GM12878 (cell line): ENCODE data around the gene ADCYAP1R1. TPM values are rescaled to one million over a fixed set of nuclear protein-coding genes. Genes with fewer than 3 reads are reported as not detected.

ENCODE experiments used
- ATAC-seq: fragments of 200-7000 bp; cut with Tn5 transposase; 3 replicates; pipeline ENCODE4 v1.9.1; 2020; ENCODE audit warnings: mild to moderate bottlenecking, moderate library complexity
- BruUV-seq: library from RNA; stranded (reverse); fragments of 400-500 nt; replicated peaks from 2 replicates; lab custom pipeline; 2021; lab: Mats Ljungman, UMichigan
- CTCF ChIA-PET: fragments of 300-600 bp; sonication (Branson Sonifier 250); formaldehyde crosslinking; extraction: SDS; loops from one replicate; lab custom pipeline; 2021; ENCODE audit warnings: inconsistent platforms; lab: Yijun Ruan, JAX
- POLR2A ChIA-PET: fragments of 350-600 bp; formaldehyde crosslinking; extraction: SDS; loops from one replicate; lab custom pipeline; 2021; ENCODE audit warnings: inconsistent platforms; lab: Charles Lee
- RAD21 ChIA-PET: fragments of 300-600 bp; sonication (Branson Sonifier 250); formaldehyde crosslinking; loops from one replicate; lab custom pipeline; 2023; ENCODE audit warnings: antibody characterized with exemption; ENCODE audit not compliant: unreplicated experiment; lab: Charles Lee
- SMC1A ChIA-PET: fragments of 300-600 bp; sonication (Branson Sonifier 250); formaldehyde crosslinking; loops from one replicate; lab custom pipeline; 2023; ENCODE audit not compliant: unreplicated experiment, uncharacterized antibody; lab: Charles Lee
- DNase-seq: peaks from one replicate; pipeline ENCODE4 v3.0.0-alpha.2; 2011; ENCODE audit warnings: low read depth, low spot score
- FAIRE-seq: peaks from 3 replicates; lab custom pipeline; 2011; peaks lifted over from hg19 to GRCh38; lab: Jason Lieb, UNC
- H2AFZ ChIP-seq: 2 replicates; pipeline ENCODE4 v1.6.0; 2011; ENCODE audit warnings: low read depth, low read length, control low read depth; ENCODE audit not compliant: control insufficient read depth
- H3K27ac ChIP-seq: 2 replicates; pipeline ENCODE4 v1.5.1; 2011; ENCODE audit warnings: control low read depth; ENCODE audit not compliant: control insufficient read depth, insufficient read depth
- H3K27me3 ChIP-seq, 2 experiments: replicated peaks in 1 of 2; 2 replicates each; pipeline versions ENCODE4 v1.6.0 to v1.6.1; 2011; ENCODE audit warnings: low read length in 1 of 2; ENCODE audit not compliant: control insufficient read depth in 2 of 2, insufficient read depth in 2 of 2
- H3K36me3 ChIP-seq, 2 experiments: 2 replicates each; pipeline ENCODE4 v1.5.1; 2011; ENCODE audit warnings: low read length in 1 of 2; ENCODE audit not compliant: control insufficient read depth in 2 of 2, insufficient read depth in 2 of 2
- H3K4me1 ChIP-seq: 2 replicates; pipeline ENCODE4 v1.6.1; 2011; ENCODE audit warnings: mild to moderate bottlenecking, low read length, moderate library complexity, mixed read lengths; ENCODE audit not compliant: control insufficient read depth, insufficient read depth
- H3K4me2 ChIP-seq: 2 replicates; pipeline ENCODE4 v1.6.0; 2011; ENCODE audit warnings: control low read depth; ENCODE audit not compliant: control insufficient read depth, insufficient read depth
- H3K4me3 ChIP-seq: fragments of 200-600 bp; sonication (generic); 2 replicates; pipeline ENCODE4 v1.5.1; 2016
- H3K79me2 ChIP-seq: 2 replicates; pipeline ENCODE4 v1.6.0; 2011; ENCODE audit warnings: low read length; ENCODE audit not compliant: control insufficient read depth, insufficient read depth
- H3K9ac ChIP-seq: 2 replicates; pipeline ENCODE4 v1.8.0; 2011; ENCODE audit warnings: low read length, control low read depth, mixed read lengths; ENCODE audit not compliant: control insufficient read depth, insufficient read depth
- H3K9me3 ChIP-seq: replicated peaks from 3 replicates; pipeline ENCODE4 v1.5.1; 2011; ENCODE audit warnings: mild to moderate bottlenecking, low read length; ENCODE audit not compliant: control insufficient read depth, insufficient read depth
- H4K20me1 ChIP-seq: 2 replicates; pipeline ENCODE4 v1.6.0; 2011; ENCODE audit not compliant: control insufficient read depth, insufficient read depth
- CREM ChIP-seq: IDR thresholded peaks from 2 replicates; pipeline ENCODE4 v1.6.1; 2014; ENCODE audit warnings: antibody characterized with exemption, low read depth
- EED ChIP-seq: sonication (generic); IDR thresholded peaks from 2 replicates; pipeline ENCODE4 v1.6.1; 2016; ENCODE audit warnings: antibody characterized with exemption, low read depth
- IRF5 ChIP-seq: fragments of 450-650 bp; IDR thresholded peaks from 2 replicates; pipeline ENCODE4 v1.6.1; 2017; ENCODE audit warnings: borderline replicate concordance
- MXI1 ChIP-seq: fragments of 150-350 bp; IDR thresholded peaks from 2 replicates; pipeline ENCODE4 v1.6.1; 2011; ENCODE audit warnings: low read depth, mild to moderate bottlenecking, inconsistent platforms, low read length, improper control_type of control experiment
- NFYA ChIP-seq: IDR thresholded peaks from 2 replicates; pipeline ENCODE4 v1.6.1; 2011; ENCODE audit warnings: low read depth, mild to moderate bottlenecking, low read length, improper control_type of control experiment, borderline replicate concordance
- REST ChIP-seq: IDR thresholded peaks from 2 replicates; pipeline ENCODE4 v1.6.1; 2012; ENCODE audit warnings: mild to moderate bottlenecking, low read depth, low read length
- SUZ12 ChIP-seq: fragments of 200-600 bp; sonication (generic); IDR thresholded peaks from one replicate; pipeline ENCODE4 v1.6.1; 2018; ENCODE audit warnings: antibody characterized with exemption, mild to moderate bottlenecking; ENCODE audit not compliant: unreplicated experiment
- WGBS: methylation state at CpG from one replicate; pipeline ENCODE4 v1.1.6; 2016; ENCODE audit warnings: low lambda C conversion rate; ENCODE audit not compliant: insufficient replicate concordance, insufficient coverage; ENCODE audit errors: missing lambda C conversion rate; 5-methylcytosine and 5-hydroxymethylcytosine counted together
- in situ Hi-C: fragments of 300-500 bp; cut with MboI; formaldehyde crosslinking; loops from 9 replicates; pipeline ENCODE4 v1.14.3; 2018; ENCODE audit warnings: mixed read lengths
- intact Hi-C: fragments of 100-400 bp; cut with micrococcal nuclease; formaldehyde crosslinking; loops from one replicate; pipeline ENCODE4 v1.14.2; 2022; ENCODE audit not compliant: unreplicated experiment
- polyA plus RNA-seq, 11 experiments: library from polyadenylated mRNA; depleted of rRNA in 4 of 11; unstranded in 6 of 11; stranded (reverse) in 5 of 11; fragments of >200 nt; fragmentation: Nextera tagmentation in 4 of 11; fragmentation: Illumina TruSeq in 1 of 11; extraction: Ambion mirVana in 4 of 11; extraction: Trizol in 1 of 11; gene quantifications; 1 replicate in 1 of 11; 2 replicates in 10 of 11; pipeline versions ENCODE4 v1.2.1 to v1.2.3, GENCODE V29; 2011 to 2016; ENCODE audit warnings: inconsistent platforms in 2 of 11, missing spikeins in 2 of 11, low read depth in 1 of 11
- total RNA-seq, 4 experiments: library from RNA; depleted of rRNA in 3 of 4; stranded (reverse); fragments of >200 nt in 3 of 4; fragmentation: Illumina TruSeq in 1 of 4; extraction: Trizol in 1 of 4; gene quantifications; 2 replicates each; pipeline versions ENCODE4 v1.2.1 to v1.2.3, GENCODE V29; 2013 to 2021

The ADCYAP1R1 gene
- total and polyA plus RNA-seq, 10 of the 15 experiments (the other 5 are each of a cell fraction or from before 2014, with no cell fraction given): not detected

GRCh38 chr7:31113660-31114059 lies 61.6 kb downstream of the ADCYAP1R1 start:
- Histone ChIP-seq H3K9me3 (no peaks in the 10 kb centered on the region), H3K27ac (no peak overlapping the region), H2AFZ (no peak overlapping the region), H3K36me3 (no peaks in the 10 kb centered on the region), H3K9ac (no peak overlapping the region), H3K4me3 (no peak overlapping the region), H3K4me2 (no peak overlapping the region), H3K27me3 (no peaks in the 10 kb centered on the region; a peak in 1 of 4 replicates), H4K20me1 (no peaks in the 10 kb centered on the region), H3K4me1 (no peaks in the 10 kb centered on the region), H3K79me2 (no peaks in the 10 kb centered on the region)
- BruUV-seq: no TSS peak
- ChIA-PET CTCF (interaction anchor here (6.2 kb wide), 1 partner anchor 9 kb away, joined by 30 read pairs; no protein-coding TSS in a partner anchor), POLR2A (no interaction called here), SMC1A (interaction anchor here (1.4 kb wide), 1 partner anchor 130 kb away, joined by 3 read pairs; no protein-coding TSS in a partner anchor), RAD21 (no interaction called here)
- DNase-seq (no peak), FAIRE-seq (no peak), ATAC-seq (no peak)
- intact Hi-C loops: no loop called here
- TF ChIP-seq IRF5 (no peak), SUZ12 (no peak), REST (no peak), MXI1 (no peak), EED (no peak), CREM (no peak), NFYA (no peak)
- in situ Hi-C loops: no loop called here
- WGBS: 5% methylated on average over 1 of the region's 1 CpG
